Lower leg skin (tissue), 3 donors: ENCODE measurements around the gene G0S2.

ENCODE experiments used
- CTCF ChIP-seq, 3 donors: fragments of 450-650 bp; IDR thresholded peaks; one replicate each; pipeline ENCODE4 v1.5.1; 2016; ENCODE audit warnings: antibody characterized with exemption in 3 of 3, mild to moderate bottlenecking in 3 of 3, moderate library complexity in 2 of 3
- POLR2A ChIP-seq, 2 donors: fragments of 450-650 bp; IDR thresholded peaks; one replicate each; pipeline ENCODE4 v1.6.1; 2016 to 2017; ENCODE audit warnings: antibody characterized with exemption in 2 of 2, mild to moderate bottlenecking in 1 of 2, moderate library complexity in 1 of 2

GRCh38 chr1:209627732-209628196, 47.4 kb upstream of the G0S2 start:
- peak in 1 of 3 donors; percentile 68 for TF ChIP-seq CTCF (IDR thresholded peaks at IDR 0.05)
- no peak for TF ChIP-seq POLR2A (IDR thresholded peaks at IDR 0.05)
